ENCODE measurements around the gene LGALS9B. TPM values are rescaled to one million over a fixed set of nuclear protein-coding genes. Genes with fewer than 3 reads are reported as not detected.
"Not testable (repeated sequence)": the region's sequence is repeated elsewhere in the genome, so short reads cannot be mapped to it uniquely, and the experiment has no call there.

Gene LGALS9B
- total and polyA plus RNA-seq, 2 of the 8 experiments (the other 6 are each of a cell fraction or from before 2014, with no cell fraction given), result not detected

- H3K14ac ChIP-seq (ENCODE audit: insufficient read length); H3K4me2 ChIP-seq (ENCODE audit: insufficient read depth in 1 of 2, low read depth in 2 of 2, low read length in 2 of 2); H3K27me3 ChIP-seq (replicated peaks in 1 of 4; ENCODE audit: control insufficient read depth in 3 of 4, extremely low read depth in 1 of 4, insufficient read depth in 3 of 4, low read length in 3 of 4); H3K23me2 ChIP-seq (ENCODE audit: low read depth, low read length); H2AFZ ChIP-seq (ENCODE audit: low read length); POLR2A ChIA-PET (ENCODE audit: partially characterized antibody); H3K18ac ChIP-seq (ENCODE audit: extremely low read depth, low read length); H3K56ac ChIP-seq (replicated peaks; ENCODE audit: insufficient read length, low read depth, low read length); H4K91ac ChIP-seq (replicated peaks; ENCODE audit: insufficient read length, low read length); DNase-seq (ENCODE audit: low read depth in 1 of 2, low spot score in 2 of 2); H2BK5ac ChIP-seq (ENCODE audit: low read depth, low read length); H4K20me1 ChIP-seq (replicated peaks in 1 of 2; ENCODE audit: control insufficient read depth in 1 of 2, insufficient read depth in 2 of 2, low read length in 2 of 2); H3K23ac ChIP-seq (ENCODE audit: insufficient read length); H3K4me3 ChIP-seq (ENCODE audit: extremely low read depth in 1 of 4, insufficient read depth in 2 of 4, low read depth in 3 of 4, low read length in 4 of 4); H3K27ac ChIP-seq (ENCODE audit: low read depth, low read length); H4K5ac ChIP-seq (ENCODE audit: insufficient read length, low read depth, low read length); H2BK20ac ChIP-seq (ENCODE audit: low read length); H4K8ac ChIP-seq (ENCODE audit: extremely low read depth, insufficient read depth, low read length); FAIRE-seq; H3K4ac ChIP-seq (replicated peaks; ENCODE audit: insufficient read length, low read depth, low read length); H2BK15ac ChIP-seq (ENCODE audit: low read length); H2AK5ac ChIP-seq (ENCODE audit: low read depth, low read length); H3K79me1 ChIP-seq (ENCODE audit: low read depth, low read length); H3K9me3 ChIP-seq (ENCODE audit: insufficient read depth in 2 of 2, low read depth in 1 of 2, low read length in 1 of 2); H3K36me3 ChIP-seq (ENCODE audit: control insufficient read depth in 2 of 4, insufficient read depth in 4 of 4, low read length in 3 of 4); H2BK120ac ChIP-seq (replicated peaks; ENCODE audit: low read depth, low read length); H3K79me2 ChIP-seq (ENCODE audit: control insufficient read depth in 1 of 2, insufficient read depth in 2 of 2, low read length in 2 of 2); CTCF ChIA-PET (ENCODE audit: partially characterized antibody); H3K9ac ChIP-seq (replicated peaks in 1 of 4; ENCODE audit: extremely low read depth in 1 of 4, low read depth in 3 of 4, low read length in 3 of 4); H3K4me1 ChIP-seq (replicated peaks in 1 of 4; ENCODE audit: control insufficient read depth in 3 of 4, insufficient read depth in 4 of 4, low read length in 3 of 4); H2BK12ac ChIP-seq (ENCODE audit: low read depth, low read length): not testable (repeated sequence)
- whole genome bisulfite sequencing, 2 experiments (ENCODE audit: extremely low coverage in 1 of 2, insufficient coverage in 1 of 2, insufficient read length in 1 of 2, insufficient replicate concordance in 2 of 2, low coverage in 1 of 2, low lambda C conversion rate in 2 of 2, missing lambda C conversion rate in 1 of 2), result 87% methylated on average over 6 of the region's 8 CpGs; no CpG with 5 or more reads in 1 of the 2 experiments
Measured at GRCh38 chr17:20416381-20416911, 50.9 kb downstream of the LGALS9B start.

- H2BK12ac ChIP-seq (ENCODE audit: low read depth, low read length); H3K4me1 ChIP-seq (replicated peaks in 1 of 4; ENCODE audit: control insufficient read depth in 3 of 4, insufficient read depth in 4 of 4, low read length in 3 of 4); H2AFZ ChIP-seq (ENCODE audit: low read length); H3K23ac ChIP-seq (ENCODE audit: insufficient read length); H3K9ac ChIP-seq (replicated peaks in 1 of 4; ENCODE audit: extremely low read depth in 1 of 4, low read depth in 3 of 4, low read length in 3 of 4); H2AK5ac ChIP-seq (ENCODE audit: low read depth, low read length); H3K56ac ChIP-seq (replicated peaks; ENCODE audit: insufficient read length, low read depth, low read length); H2BK20ac ChIP-seq (ENCODE audit: low read length); H2BK120ac ChIP-seq (replicated peaks; ENCODE audit: low read depth, low read length); H2BK15ac ChIP-seq (ENCODE audit: low read length); H4K5ac ChIP-seq (ENCODE audit: insufficient read length, low read depth, low read length); H4K20me1 ChIP-seq (replicated peaks in 1 of 2; ENCODE audit: control insufficient read depth in 1 of 2, insufficient read depth in 2 of 2, low read length in 2 of 2); CTCF ChIA-PET (ENCODE audit: partially characterized antibody); H3K14ac ChIP-seq (ENCODE audit: insufficient read length); H3K27ac ChIP-seq (ENCODE audit: low read depth, low read length); H3K23me2 ChIP-seq (ENCODE audit: low read depth, low read length); H3K27me3 ChIP-seq (replicated peaks in 1 of 4; ENCODE audit: control insufficient read depth in 3 of 4, extremely low read depth in 1 of 4, insufficient read depth in 3 of 4, low read length in 3 of 4); H2BK5ac ChIP-seq (ENCODE audit: low read depth, low read length); POLR2A ChIA-PET (ENCODE audit: partially characterized antibody); H3K4ac ChIP-seq (replicated peaks; ENCODE audit: insufficient read length, low read depth, low read length); H3K36me3 ChIP-seq (ENCODE audit: control insufficient read depth in 2 of 4, insufficient read depth in 4 of 4, low read length in 3 of 4); H3K18ac ChIP-seq (ENCODE audit: extremely low read depth, low read length); H3K4me3 ChIP-seq (ENCODE audit: extremely low read depth in 1 of 4, insufficient read depth in 2 of 4, low read depth in 3 of 4, low read length in 4 of 4); H3K79me2 ChIP-seq (ENCODE audit: control insufficient read depth in 1 of 2, insufficient read depth in 2 of 2, low read length in 2 of 2); DNase-seq (ENCODE audit: low read depth in 1 of 2, low spot score in 2 of 2); FAIRE-seq; H3K9me3 ChIP-seq (ENCODE audit: insufficient read depth in 2 of 2, low read depth in 1 of 2, low read length in 1 of 2); H3K4me2 ChIP-seq (ENCODE audit: insufficient read depth in 1 of 2, low read depth in 2 of 2, low read length in 2 of 2); H4K8ac ChIP-seq (ENCODE audit: extremely low read depth, insufficient read depth, low read length); H4K91ac ChIP-seq (replicated peaks; ENCODE audit: insufficient read length, low read length); H3K79me1 ChIP-seq (ENCODE audit: low read depth, low read length): not testable (repeated sequence)
- no CpG with 5 or more reads among the region's 5 CpGs for WGBS, 2 experiments (ENCODE audit: extremely low coverage in 1 of 2, insufficient coverage in 1 of 2, insufficient read length in 1 of 2, insufficient replicate concordance in 2 of 2, low coverage in 1 of 2, low lambda C conversion rate in 2 of 2, missing lambda C conversion rate in 1 of 2)
Measured at GRCh38 chr17:20415479-20415878, 51.9 kb downstream of the LGALS9B start.
